Inflammatory macrophage treated with lipopolysaccharide for 1 hour (primary cell): Measurements from ENCODE around the gene TFR2.

Experiments
- DNase-seq, 2 donors: peaks; one replicate each; pipeline ENCODE4 v3.0.0-alpha.2; 2020 to 2022

TFR2 gene

GRCh38 chr7:100585511-100586265 is 55.7 kb downstream of the TFR2 start, which contains the start of gene LRCH4:
LRCH4 (minus strand) TSS chr7:100586129; CDS start chr7:100586100, 29 bp downstream.
- DNase-seq, result no peak

DNA sequence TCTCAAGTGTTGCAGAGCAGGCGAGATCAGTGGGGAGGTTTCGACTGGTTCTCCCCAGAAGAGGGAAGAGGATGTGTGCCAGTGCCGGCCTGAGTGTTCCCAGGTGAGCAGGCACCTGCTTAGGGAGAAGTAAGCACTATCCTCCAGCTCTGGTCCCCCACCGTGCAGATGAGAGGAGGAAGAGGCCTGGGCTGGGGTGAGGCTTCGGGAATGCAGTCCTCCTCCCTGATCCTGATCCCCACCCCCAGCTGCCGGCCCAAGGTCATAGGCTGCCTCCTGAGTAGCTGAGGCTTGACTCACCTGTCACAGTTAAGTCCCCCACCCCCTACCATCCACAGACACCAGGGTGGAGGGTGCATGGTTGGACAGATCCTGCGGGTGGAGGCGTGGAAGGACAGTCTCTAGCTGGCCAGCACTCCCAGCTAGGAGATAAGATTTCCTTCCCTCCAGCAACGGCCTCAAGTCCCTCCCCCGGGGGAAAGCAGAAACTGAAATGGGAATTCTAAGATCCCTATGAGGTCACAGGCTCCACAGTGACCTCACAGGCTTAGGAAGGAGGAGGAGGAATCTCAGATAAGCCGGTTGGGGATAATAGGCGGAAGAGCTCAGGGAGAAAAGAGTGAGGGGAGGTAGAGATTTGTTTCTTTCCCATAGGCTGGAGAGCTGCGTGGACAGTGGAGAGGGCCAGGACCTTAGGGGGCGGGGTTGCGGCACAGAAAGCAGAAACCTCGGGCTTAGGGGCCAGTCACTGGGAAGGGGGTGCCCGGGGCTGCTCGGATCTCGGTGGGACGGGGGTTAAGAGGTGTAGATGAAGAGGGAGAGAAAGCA is 56.5 kb downstream of the TFR2 start:
- DNase-seq, result peak; percentile 69 to 80

DNA sequence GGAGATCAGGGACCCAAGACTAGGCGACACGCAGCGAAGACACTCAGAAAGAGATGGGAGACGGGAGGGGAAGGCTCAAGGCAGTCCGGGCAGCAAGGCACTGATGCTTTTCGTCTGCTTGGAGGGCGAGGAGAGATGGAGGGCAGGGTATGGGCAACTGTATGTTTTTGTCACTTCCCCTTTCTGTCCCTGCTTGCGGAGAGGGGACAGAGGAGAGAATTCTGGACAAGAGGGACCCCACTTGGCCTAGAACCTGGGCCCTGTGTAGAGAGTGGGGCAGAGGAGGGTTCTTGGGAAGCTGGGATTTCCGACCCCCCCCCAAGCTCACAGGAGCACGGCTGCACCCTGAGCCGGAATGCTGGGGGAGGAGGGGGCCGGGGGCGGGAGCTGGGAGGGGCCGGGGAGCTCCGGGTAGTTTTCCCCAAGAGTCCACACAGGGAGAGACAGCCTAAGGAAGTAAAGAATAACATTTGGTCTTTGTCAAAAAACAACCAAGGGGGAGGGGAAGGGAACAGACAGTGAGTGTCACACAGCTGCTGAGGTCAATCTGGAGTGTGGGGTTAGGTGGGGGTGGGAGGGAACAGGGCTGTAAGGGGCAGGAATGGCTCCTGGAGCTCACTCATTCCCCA is 57.2 kb downstream of the TFR2 start:
- peak; percentile 68 to 89 for DNase-seq

DNA sequence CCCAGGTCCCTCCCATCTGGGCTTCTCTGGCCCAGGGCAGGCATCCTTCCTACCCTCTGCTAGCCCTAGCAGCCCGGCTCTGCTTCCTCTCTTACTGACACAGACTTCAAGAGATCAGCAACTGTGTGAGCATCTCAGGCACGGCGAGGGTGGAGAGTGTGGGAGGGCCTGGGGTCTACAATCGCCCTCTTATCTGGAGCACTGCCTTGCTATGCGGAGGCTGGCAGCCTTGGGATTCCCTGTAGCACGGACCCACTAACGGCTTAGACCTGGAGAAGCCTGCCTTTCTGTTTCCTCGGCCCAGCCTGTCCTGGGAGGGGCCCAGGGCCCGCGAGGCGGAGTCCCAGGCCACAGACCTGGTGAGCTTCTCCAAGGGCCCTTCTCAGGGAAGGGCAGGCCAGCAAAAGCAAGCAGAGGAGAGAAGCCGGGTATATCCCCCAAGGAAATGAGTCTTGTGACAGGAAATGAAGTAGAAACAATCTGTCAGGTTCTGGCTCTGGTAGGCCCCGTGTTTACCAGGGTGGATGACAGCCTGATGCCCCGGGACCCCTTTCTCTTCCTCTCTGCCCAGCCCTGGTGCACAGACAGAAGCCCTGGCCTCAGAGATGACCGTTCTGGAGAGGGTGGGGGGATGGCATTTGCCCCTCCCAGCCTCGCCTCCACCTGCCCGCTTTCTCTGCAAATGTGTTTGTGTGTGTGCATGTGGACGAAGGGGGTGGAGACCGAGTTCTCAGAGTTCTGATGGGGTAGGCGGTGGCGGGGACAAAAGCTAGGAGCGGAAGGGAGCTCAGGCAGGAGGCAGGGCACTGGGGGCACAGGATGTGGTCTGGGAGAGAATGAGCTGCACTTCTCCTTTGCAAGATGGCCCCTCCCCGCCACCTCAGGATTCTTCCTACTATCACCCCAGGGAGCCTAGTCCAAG is 58.0 kb downstream of the TFR2 start:
- peak; percentile 75 to 83 for DNase-seq

GRCh38 chr7:100582650-100583049 is 58.7 kb downstream of the TFR2 start:
- no peak for DNase-seq

DNA sequence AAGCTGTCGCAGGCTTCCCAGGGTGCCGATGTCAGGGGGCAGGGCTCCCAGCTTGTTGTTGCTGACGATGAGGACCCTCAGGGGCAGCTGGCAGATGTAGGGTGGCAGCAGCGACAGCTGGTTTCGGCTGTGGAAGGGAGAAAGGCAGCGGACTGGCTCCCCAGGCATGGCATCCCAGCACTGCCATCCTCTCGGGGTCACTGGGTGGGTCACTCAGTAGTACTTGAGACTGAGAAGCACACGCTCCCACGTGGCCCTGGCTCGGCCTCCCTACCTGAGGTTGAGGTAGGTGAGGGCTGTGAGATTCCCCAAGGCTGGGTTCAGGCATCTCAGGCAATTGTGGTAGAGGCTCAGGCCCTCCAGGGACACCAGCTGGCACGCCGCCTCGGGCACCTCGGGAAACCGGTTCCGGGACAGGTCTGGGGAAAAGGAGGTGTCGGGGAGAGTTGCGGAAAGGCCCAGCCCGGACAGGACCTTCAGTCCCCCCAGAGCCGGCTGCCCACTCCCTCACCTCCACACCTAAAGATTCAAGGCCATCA is 59.2 kb downstream of the TFR2 start:
- no peak for DNase-seq

- DNase-seq, result no peak
Observed at GRCh38 chr7:100580466-100581283, 60.7 kb downstream of the TFR2 start.

GRCh38 chr7:100578246-100579183 is 62.8 kb downstream of the TFR2 start:
- no peak for DNase-seq

DNA sequence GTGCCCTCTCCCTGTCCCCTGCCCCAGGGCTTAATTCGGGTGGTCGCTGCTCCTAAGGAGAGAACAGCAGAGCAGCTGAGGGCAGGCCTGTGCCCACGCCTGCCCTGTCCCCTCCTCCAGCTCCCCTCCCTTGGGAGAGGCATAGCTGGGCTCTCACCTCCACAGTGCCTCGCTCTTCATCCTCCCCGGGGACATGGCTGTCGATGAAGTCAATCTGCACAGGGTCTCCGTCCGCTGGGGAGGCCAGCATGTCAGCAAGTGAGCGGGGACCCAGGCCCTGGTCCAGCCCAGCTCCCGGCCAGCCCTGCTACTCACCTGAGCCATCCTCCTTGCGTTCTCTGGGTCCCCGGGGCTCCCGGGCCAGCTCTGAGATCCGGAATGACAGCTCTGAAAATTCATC is 63.8 kb downstream of the TFR2 start:
- DNase-seq, result no peak

DNA sequence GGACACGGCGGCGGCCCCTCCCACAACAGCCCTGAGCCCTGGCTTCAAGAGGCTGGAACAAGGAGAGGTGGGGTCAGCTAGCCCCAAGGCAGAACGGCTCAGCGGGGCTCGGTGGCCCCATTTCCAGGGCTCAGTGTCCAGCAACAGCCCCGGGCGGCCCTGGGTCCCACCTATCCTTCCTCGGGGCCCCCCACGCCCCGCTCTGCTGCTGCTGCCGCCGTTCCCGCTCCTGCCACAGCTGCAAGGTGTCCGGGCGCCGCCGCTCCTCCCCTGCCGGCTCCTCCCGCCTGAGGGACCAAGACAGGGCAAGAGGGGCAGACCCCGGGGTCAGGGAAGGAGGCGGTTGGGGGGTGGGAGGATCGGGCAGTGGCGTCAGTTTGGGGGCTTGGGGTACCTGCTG is 64.2 kb downstream of the TFR2 start:
- DNase-seq, result no peak

DNA sequence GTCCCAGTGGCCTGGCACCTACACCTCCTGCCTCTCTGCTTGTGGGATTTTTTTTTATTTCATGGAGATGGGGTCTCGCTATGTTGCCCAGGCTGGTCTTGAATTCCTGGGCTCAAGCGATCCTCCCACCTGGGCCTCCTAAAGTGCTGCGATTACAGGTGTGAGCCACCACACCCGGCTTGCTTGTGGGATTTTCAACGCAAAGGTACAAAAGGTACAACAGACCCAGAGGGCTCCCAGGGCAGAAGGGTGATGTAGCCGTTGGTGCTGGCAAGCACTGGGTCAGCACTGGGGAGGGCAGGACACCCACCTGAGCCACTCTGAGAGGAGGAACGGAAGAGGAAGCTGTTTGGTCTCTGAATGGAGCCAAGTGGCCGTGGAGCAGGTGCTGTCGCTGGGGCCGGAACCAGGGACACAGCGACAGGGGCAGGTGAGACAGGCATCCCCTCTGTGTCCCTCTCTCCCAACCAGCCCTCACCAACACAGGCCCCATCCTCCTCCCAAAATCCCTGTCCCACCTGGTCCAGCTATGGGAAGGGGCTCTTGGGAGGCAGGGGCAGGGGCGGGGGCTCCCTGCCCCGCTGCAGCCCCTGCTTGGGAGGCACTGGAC is 64.9 kb downstream of the TFR2 start:
- no peak for DNase-seq

DNA sequence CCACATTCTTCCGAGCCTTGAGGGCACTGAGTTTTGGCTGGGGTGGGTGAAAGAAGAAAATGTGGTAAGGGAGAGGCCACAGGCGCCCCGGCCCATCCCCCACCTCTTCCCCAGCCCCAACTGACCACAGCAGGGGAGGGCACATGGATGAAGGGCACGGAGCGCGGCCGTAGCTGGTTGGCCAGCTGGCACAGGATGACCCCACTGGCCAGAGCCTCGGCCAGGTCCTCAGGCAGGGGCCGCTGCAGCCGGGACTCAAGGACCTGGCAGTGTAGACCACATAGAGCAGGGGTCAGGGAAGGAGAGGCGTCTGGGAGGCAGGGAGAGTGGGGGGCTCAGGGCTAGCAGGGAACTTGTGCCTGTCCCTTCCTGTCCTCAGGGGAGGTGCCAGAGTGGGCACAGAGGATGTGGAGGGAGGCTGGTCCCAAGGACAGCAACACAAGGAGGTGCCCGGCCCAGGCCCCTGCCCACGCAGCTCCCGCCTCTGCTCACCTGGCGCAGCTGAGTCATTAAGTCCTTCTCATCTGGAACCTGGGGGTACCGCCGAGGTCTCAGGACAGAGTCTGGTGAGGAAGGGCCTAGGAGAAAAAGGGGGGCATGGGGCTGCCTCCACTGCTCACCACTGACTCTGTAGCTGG is 65.5 kb downstream of the TFR2 start:
- no peak for DNase-seq

DNA sequence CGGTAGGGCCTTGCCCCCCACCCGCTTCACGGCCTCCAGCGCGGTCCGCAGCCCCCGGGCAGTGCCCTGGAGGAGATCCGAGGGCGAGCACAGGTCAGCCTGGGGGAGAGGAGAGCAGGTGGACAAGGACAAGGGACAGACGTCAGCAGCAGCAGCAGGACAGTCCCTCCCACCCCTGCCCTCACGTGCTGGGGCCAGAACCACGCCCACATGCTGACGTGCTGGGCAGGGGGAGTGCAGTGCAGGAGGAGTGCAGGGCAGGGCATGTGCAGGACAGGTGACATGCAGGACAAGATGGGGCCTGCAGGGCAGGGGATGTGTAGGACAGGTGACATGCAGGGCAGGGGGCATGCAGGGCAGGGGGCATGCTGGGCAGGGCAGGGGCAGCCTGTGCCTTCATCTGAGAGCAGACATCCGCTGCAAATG is 66.1 kb downstream of the TFR2 start:
- DNase-seq, result no peak

GRCh38 chr7:100574362-100575205 is 66.8 kb downstream of the TFR2 start:
- DNase-seq, result no peak

GRCh38 chr7:100573691-100574361 is 67.5 kb downstream of the TFR2 start, which contains the start of gene SAP25:
SAP25 (minus strand) TSS chr7:100573900; CDS start chr7:100573742, 158 bp downstream.
- no peak for DNase-seq

GRCh38 chr7:100572949-100573675 is 68.2 kb downstream of the TFR2 start:
- no peak for DNase-seq
